ENCODE measurements around the gene MCC.

GRCh38 chr5:113240032-113240431, 248.2 kb downstream of the MCC start:
- TF ChIP-seq CTCF (IDR thresholded peaks at IDR 0.05; ENCODE audit: poor library complexity) (no peak), EZH2 (IDR thresholded peaks at IDR 0.05; ENCODE audit: borderline replicate concordance) (no peak)

All from hepatocyte (in vitro differentiated cells).